Mucosa of gallbladder (tissue), 1 donor: Measurements from ENCODE around the gene PPARD. TPM values are rescaled to one million over a fixed set of nuclear protein-coding genes. Genes with fewer than 3 reads are reported as not detected.
"Not testable (repeated sequence)": the region's sequence is repeated elsewhere in the genome, so short reads cannot be mapped to it uniquely, and the experiment has no call there.

ENCODE experiments used
- DNase-seq: peaks from one replicate; pipeline ENCODE4 v3.0.0-alpha.2; 2020; ENCODE audit warnings: low spot score
- total RNA-seq: library from RNA; stranded (reverse); gene quantifications from one replicate; pipeline ENCODE4 v1.2.1, GENCODE V29; 2021
- donor health status: DM: no; HTN: no; CAD: no.

PPARD gene
- total RNA-seq, 1 donor from 2014 or later, result 27.9 TPM

GRCh38 chr6:35312076-35312800 is 30.1 kb upstream of the PPARD start:
- DNase-seq, result no peak

GRCh38 chr6:35312807-35313206 is 29.6 kb upstream of the PPARD start:
- no peak for DNase-seq

- DNase-seq, result no peak
Measured at GRCh38 chr6:35317483-35318195, 24.7 kb upstream of the PPARD start.

- peak; percentile 85 for DNase-seq
Measured at GRCh38 chr6:35318196-35319171, 23.9 kb upstream of the PPARD start.

- no peak for DNase-seq
Measured at GRCh38 chr6:35319346-35320030, 22.9 kb upstream of the PPARD start.

GRCh38 chr6:35320031-35320410 is 22.3 kb upstream of the PPARD start:
- DNase-seq, result no peak

- DNase-seq, result no peak
Measured at GRCh38 chr6:35321091-35321490, 21.3 kb upstream of the PPARD start.

- DNase-seq, result peak; percentile 63
Measured at GRCh38 chr6:35327349-35328027, 14.9 kb upstream of the PPARD start.

- no peak for DNase-seq
Measured at GRCh38 chr6:35328108-35328723, 14.1 kb upstream of the PPARD start.

- not testable (repeated sequence) for DNase-seq
Measured at GRCh38 chr6:35328965-35329364, 13.4 kb upstream of the PPARD start.

- DNase-seq, result no peak
Measured at GRCh38 chr6:35330541-35331119, 11.7 kb upstream of the PPARD start.

- DNase-seq, result peak; percentile 77
Measured at GRCh38 chr6:35332074-35332887, 10.1 kb upstream of the PPARD start.

GRCh38 chr6:35341557-35341956 is 801 bp upstream of the PPARD start:
- DNase-seq, result no peak

GRCh38 chr6:35343092-35343834 is 905 bp downstream of the PPARD start:
- peak; percentile 36 for DNase-seq

- no peak for DNase-seq
Measured at GRCh38 chr6:35343835-35344550, 1.6 kb downstream of the PPARD start.

- DNase-seq, result no peak
Measured at GRCh38 chr6:35351422-35351821, 9.1 kb downstream of the PPARD start.

GRCh38 chr6:35352735-35353134 is 10.4 kb downstream of the PPARD start:
- DNase-seq, result no peak
